Brain microvascular endothelial cell (primary cell): ENCODE measurements around the gene INSRR.

Experiments used
- DNase-seq: peaks from one replicate; pipeline ENCODE4 v3.0.0-alpha.2; 2020
- H3K27ac ChIP-seq: fragments of 250-450 bp; sonication (Bioruptor Pico); 2 replicates; pipeline ENCODE4 v1.5.1; 2020; ENCODE audit warnings: mild to moderate bottlenecking, moderate library complexity
- H3K27me3 ChIP-seq: fragments of 250-450 bp; sonication (Bioruptor Pico); replicated peaks from 2 replicates; pipeline ENCODE4 v1.5.1; 2020; ENCODE audit warnings: mild to moderate bottlenecking
- H3K36me3 ChIP-seq: fragments of 250-450 bp; sonication (Bioruptor Pico); replicated peaks from 2 replicates; pipeline ENCODE4 v1.5.1; 2020; ENCODE audit warnings: mild to moderate bottlenecking
- H3K4me3 ChIP-seq: 2 replicates; pipeline ENCODE4 v1.5.1; 2011; ENCODE audit warnings: low read depth, mild to moderate bottlenecking, control low read depth, low read length, moderate library complexity
- in situ Hi-C: cut with HindIII; loops from 2 replicates; pipeline ENCODE4 v1.10.0; 2017; ENCODE audit warnings: low sequenced_read_pairs, low pct_ligation_motif_present
- TF ChIP-seq, protein P1 (sequence below): IDR thresholded peaks from 2 replicates; pipeline ENCODE4 v1.5.1; 2011; ENCODE audit warnings: low read depth, mild to moderate bottlenecking, moderate library complexity, low read length, control low read depth, inconsistent platforms; ENCODE audit errors: missing control alignments

The INSRR gene

DNA sequence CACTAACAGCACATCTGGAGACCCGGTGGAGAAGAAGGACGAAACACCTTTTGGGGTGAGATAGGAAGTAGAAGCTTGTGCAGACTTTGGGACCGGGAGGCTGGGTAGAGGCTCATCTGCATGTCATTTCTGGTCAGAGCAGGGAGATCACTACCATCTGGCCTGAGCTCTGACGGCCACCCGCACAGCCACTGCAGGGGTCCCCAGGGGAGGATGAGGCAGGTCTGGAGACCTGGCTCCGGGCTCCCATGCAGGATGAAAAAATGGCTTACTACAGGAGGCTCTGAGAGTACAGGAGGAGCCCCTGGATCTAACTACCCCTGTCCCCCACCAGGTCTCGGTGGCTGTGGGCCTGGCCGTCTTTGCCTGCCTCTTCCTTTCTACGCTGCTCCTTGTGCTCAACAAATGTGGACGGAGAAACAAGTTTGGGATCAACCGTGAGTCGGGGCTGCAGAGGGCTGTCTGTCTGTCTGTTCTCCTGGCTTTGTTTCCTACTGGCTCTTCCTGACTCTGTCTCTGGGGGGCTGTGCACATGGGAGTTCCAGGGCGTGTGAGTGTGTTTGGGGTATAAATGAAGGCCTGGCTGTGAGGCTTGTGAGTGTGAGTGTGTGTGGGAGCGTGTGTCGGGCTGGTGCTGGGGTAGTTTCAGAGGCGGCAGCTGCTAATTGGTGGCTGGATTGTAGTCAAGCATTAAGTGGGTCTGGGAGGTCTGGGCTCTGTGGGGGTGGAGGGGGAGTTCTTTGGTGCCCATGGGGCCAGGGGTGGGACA is 15.8 kb upstream of the INSRR start:
- in situ Hi-C loops: no loop called here
- no peak for DNase-seq
- H3K36me3 ChIP-seq: no peaks in the 10 kb centered on the region
- H3K27me3 ChIP-seq: peaks cover 6% of the 10 kb centered on the region
- TF ChIP-seq, protein P1, sequence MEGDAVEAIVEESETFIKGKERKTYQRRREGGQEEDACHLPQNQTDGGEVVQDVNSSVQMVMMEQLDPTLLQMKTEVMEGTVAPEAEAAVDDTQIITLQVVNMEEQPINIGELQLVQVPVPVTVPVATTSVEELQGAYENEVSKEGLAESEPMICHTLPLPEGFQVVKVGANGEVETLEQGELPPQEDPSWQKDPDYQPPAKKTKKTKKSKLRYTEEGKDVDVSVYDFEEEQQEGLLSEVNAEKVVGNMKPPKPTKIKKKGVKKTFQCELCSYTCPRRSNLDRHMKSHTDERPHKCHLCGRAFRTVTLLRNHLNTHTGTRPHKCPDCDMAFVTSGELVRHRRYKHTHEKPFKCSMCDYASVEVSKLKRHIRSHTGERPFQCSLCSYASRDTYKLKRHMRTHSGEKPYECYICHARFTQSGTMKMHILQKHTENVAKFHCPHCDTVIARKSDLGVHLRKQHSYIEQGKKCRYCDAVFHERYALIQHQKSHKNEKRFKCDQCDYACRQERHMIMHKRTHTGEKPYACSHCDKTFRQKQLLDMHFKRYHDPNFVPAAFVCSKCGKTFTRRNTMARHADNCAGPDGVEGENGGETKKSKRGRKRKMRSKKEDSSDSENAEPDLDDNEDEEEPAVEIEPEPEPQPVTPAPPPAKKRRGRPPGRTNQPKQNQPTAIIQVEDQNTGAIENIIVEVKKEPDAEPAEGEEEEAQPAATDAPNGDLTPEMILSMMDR: no peak
- no peak overlapping the region for H3K27ac ChIP-seq
- no peak overlapping the region for H3K4me3 ChIP-seq

DNA sequence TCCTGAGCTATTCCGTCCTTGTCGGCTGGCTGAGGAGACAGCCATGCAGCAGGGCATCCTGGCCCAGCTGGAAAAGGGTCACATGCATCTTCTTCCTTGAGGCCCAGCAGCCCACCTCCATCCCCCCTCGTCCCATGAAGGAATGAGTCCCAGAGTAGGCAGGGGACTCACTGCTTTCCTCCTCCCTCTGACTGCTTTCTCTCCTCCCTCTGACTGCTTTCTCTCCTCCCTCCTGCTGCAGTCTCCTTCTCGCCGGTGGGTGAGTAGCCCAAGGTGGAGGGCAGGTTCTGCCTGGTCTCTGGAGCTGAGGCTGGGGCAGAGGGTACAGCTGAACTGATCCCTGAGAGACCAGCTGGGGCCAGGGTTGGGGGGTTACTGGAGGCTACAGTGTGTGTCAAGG is 15.2 kb upstream of the INSRR start:
- H3K4me3 ChIP-seq: no peak overlapping the region
- H3K27me3 ChIP-seq: peaks cover 6% of the 10 kb centered on the region
- H3K27ac ChIP-seq: no peak overlapping the region
- TF ChIP-seq, protein P1: no peak
- no peak for DNase-seq
- H3K36me3 ChIP-seq: no peaks in the 10 kb centered on the region
- in situ Hi-C loops: no loop called here

DNA sequence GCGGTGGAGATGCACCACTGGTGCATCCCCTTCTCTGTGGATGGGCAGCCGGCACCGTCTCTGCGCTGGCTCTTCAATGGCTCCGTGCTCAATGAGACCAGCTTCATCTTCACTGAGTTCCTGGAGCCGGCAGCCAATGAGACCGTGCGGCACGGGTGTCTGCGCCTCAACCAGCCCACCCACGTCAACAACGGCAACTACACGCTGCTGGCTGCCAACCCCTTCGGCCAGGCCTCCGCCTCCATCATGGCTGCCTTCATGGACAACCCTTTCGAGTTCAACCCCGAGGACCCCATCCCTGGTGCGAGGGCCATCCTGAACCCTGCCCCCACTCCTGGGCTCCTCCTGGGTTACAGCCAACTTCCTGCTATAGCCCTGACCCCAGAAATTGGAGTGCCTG is 14.7 kb upstream of the INSRR start:
- DNase-seq: no peak
- Histone ChIP-seq H3K27ac (no peak overlapping the region), H3K27me3 (peaks cover 6% of the 10 kb centered on the region), H3K36me3 (no peaks in the 10 kb centered on the region), H3K4me3 (no peak overlapping the region)
- in situ Hi-C loops: no loop called here
- TF ChIP-seq, protein P1: no peak

DNA sequence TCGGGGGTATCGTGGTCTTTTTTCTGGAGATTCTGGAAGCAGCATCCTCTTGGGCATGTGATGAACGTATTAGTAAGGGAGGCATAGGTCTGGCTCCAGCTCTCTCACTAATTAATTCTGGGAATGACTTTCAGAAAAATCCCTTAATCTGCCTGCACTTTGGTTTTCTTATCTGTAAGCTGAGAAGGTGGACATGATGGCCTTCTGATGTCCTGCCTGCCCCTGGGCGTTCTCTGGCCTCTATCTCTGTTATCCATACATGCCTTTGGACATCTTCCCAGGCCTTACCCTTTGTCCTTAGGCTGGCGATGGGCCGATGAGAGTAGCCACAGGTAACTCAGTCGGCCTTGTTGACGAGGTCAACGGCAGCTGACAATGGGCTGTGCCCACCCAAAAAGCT is 10.5 kb upstream of the INSRR start:
- H3K27ac ChIP-seq: no peak overlapping the region
- TF ChIP-seq, protein P1: no peak
- H3K27me3 ChIP-seq: no peaks in the 10 kb centered on the region
- H3K36me3 ChIP-seq: no peaks in the 10 kb centered on the region
- no peak for DNase-seq
- H3K4me3 ChIP-seq: no peak overlapping the region
- in situ Hi-C loops: no loop called here

DNA sequence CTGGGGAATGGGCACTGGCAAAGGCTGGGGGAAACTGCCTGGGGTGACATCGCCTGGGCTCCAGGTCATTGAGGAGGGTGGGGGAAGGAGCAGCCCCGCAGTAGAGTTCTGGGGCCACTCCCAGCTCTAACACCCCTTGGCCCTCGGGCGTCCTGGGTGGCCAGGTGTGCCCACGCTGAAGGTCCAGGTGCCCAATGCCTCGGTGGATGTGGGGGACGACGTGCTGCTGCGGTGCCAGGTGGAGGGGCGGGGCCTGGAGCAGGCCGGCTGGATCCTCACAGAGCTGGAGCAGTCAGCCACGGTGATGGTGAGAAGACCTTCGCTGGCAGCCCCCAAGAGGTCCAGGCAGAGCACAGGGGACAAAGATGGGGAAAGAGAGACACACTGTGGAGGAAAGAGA is 9.4 kb upstream of the INSRR start:
- H3K27ac ChIP-seq: no peak overlapping the region
- DNase-seq: no peak
- TF ChIP-seq, protein P1: no peak
- no peak overlapping the region for H3K4me3 ChIP-seq
- no peaks in the 10 kb centered on the region for H3K27me3 ChIP-seq
- in situ Hi-C loops: no loop called here
- H3K36me3 ChIP-seq: no peaks in the 10 kb centered on the region

DNA sequence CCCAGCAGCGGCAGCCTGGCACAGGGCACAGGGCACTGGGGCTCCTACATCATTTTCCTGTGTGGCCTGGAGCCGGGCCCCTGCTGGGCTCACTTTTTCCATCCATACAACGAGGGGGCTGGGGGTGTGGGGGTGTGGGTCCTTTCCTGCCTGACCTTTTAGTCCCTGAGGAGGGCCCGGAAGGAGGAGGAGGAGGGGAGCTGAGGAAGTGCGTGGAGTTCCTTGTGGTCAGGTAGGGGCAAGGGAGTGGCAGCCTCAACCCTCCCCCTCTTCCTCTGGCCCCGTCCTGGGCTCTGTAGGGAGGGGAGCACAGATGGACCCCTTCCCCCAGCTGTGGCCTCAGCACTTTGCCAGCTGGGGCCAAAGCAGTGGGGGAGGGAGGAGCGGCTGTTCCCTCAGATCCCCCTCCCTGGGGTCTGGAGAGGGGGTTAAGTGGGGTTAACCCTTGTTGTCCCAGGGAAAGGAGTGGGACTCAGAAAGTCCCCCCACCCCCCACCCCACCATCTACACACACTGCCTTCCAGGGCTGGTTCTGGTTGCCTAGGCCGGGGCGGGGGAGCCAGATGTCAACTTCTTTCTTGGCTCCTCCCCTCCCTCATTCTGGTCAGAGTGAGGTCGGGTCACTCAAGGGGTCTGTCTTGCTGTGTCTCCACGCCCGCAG is 7.5 kb upstream of the INSRR start:
- DNase-seq: no peak
- in situ Hi-C loops: no loop called here
- Histone ChIP-seq H3K4me3 (no peak overlapping the region), H3K36me3 (no peaks in the 10 kb centered on the region), H3K27me3 (peaks cover 4% of the 10 kb centered on the region), H3K27ac (no peak overlapping the region)
- TF ChIP-seq, protein P1: no peak
